Mesenteric fat pad (tissue), 1 donor: ENCODE measurements around the gene SOD2. TPM values are rescaled to one million over a fixed set of nuclear protein-coding genes. Genes with fewer than 3 reads are reported as not detected.
"Not testable (repeated sequence)": the region's sequence is repeated elsewhere in the genome, so short reads cannot be mapped to it uniquely, and the experiment has no call there.

Experiments
- DNase-seq: peaks from one replicate; pipeline ENCODE4 v3.0.0-alpha.2; 2020; ENCODE audit warnings: low spot score
- total RNA-seq: library from RNA; stranded (reverse); fragmentation: NEBNext Ultra II Directional; extraction: Animal tissue kit (Norgen Biotek cat#: 25700); gene quantifications from one replicate; pipeline ENCODE4 v1.2.1, GENCODE V29; 2021
- donor health status: DM: yes; HTN: yes; CAD: no.

The SOD2 gene
- total RNA-seq, 1 donor from 2014 or later = 1,141 TPM

DNA sequence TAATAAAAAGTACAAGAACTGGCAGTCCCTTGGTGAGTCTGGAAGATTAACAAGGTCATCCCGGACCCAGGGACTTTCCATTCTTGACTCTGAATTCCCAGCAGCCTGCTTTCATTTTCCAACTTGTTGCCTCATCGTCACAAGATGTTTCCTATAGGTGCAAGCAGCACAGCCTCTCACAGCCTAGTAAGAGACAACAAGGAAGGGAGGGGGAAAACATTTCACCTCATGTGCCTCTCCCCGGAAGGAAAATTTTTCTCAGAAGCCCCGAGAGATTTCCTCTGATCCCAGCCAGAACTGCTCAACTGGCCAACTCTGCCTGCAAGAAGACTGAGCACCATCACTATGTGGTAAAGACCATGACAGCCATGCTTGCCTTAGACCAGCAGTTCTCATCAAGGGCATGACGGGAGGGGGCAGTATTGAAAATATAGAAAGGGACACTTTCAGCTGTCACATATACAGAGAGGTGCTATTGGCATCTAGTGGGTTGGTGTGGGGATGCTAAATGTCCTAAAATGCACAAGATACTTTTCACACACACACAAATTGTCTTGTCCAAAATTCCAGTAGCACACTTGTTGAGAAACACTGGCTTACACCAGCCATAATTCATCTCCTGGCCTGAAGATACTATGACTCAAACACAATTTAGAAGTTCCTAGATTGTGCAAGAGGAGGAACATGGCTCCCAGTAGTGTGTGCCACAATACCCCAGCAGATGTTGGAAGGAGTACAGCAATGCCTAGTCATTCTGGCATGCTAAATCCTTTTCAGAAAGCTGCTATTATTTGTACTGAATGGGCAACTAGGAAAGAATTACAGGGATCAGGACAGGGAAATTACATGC lies 23.4 kb upstream of the SOD2 start:
- no peak for DNase-seq

DNA sequence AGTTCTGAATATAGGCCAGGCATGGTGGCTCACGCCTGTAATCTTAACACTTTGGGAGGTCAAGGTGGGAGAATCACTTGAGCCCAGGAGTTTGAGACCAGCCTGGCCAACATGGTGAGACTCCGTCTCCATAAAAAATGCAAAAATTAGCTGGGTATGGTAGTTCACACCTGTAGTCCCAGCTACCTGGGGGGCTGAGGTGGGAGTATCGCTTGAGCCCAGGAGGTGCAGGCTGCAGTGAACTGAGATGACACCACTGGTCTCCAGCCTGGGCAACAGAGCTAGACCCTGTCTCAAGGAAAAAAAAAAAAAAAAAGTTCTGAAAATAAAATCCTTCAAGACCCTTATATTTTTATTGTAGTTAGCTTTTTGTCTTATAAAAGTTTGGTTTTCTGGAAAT lies 22.6 kb upstream of the SOD2 start:
- DNase-seq = no peak

DNA sequence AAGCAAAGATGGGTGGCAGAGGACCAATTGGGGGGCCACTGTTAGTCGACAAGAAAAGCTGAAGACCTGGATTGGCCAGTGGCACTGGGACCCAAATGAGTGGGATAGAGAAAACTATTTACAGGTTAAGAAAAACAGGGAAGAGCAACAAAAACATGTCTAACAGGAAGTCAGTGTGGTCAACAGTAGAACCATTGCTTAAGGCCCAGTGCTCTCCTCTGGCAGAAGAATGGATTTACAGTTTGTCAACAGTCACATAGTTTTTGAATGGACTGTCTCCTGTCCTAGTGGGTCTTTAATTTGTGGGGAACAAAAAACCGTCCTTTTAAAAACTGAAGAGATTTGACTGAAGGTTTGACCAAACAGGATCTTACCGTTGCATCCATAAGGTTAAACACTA lies 22.1 kb upstream of the SOD2 start:
- no peak for DNase-seq

DNA sequence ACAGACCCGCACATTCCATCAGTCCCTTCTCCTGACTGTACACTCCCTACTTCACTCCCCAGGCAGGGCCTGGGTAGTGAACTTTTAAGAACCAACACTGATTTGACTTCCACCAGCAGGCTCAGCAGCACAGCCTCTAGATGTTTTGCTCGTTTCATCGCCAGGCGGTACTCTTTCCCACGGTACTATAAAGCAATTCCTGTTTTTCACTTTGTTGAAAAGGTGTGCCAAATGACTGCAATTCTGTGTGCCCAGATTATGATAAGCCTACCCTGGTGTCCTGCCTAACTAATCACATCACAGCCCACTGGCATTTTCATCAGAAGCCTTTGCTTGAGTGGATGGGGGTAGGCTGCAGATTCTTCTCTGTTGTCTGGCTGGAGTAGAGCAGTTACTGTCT lies 21.4 kb upstream of the SOD2 start:
- DNase-seq = no peak

DNA sequence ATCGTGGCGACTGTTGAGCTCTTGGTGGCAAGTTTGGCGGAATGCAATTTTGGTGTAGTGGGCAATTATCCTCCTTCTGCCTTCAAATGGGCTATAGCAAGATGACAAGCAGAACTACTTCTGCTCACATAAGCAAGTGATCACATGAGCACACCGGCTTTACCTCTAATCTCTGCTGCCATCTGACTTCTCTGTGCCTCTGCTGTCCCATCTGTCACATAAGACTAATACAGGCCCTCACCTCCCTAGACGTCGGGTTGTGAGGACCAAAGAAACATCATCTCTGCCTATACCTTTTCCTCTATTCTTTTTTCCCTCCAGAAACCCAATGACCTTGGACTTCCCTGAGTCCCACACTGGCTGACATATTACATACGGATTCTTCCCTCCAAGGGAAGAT lies 20.9 kb upstream of the SOD2 start:
- no peak for DNase-seq

DNA sequence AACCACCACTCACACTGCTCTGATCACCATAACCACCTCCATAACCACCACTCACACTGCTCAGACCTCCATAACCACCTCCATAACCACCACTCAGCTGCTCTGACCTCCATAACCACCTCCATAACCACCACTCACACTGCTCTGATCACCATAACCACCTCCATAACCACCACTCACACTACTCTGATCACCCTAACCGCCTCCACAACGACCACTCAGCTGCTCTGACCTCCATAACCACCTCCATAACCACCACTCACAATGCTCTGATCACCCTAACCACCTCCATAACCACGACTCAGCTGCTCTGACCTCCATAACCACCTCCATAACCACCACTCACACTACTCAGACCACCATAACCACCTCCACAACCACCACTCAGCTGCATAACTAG lies 19.3 kb upstream of the SOD2 start:
- not testable (repeated sequence) for DNase-seq

DNA sequence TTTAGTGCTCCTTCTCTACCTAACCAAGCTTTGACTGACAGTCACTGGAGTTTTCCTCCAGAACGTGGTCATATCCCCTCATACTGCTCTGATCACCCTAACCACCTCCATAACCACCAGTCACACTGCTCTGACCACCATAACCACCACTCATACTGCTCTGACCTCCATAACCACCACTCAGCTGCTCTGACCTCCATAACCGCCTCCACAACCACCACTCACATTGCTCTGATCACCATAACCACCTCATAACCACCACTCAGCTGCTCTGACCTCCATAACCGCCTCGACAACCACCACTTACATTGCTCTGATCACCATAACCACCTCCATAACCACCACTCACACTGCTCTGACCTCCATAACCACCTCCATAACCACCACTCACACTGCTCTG lies 17.6 kb upstream of the SOD2 start:
- not testable (repeated sequence) for DNase-seq

DNA sequence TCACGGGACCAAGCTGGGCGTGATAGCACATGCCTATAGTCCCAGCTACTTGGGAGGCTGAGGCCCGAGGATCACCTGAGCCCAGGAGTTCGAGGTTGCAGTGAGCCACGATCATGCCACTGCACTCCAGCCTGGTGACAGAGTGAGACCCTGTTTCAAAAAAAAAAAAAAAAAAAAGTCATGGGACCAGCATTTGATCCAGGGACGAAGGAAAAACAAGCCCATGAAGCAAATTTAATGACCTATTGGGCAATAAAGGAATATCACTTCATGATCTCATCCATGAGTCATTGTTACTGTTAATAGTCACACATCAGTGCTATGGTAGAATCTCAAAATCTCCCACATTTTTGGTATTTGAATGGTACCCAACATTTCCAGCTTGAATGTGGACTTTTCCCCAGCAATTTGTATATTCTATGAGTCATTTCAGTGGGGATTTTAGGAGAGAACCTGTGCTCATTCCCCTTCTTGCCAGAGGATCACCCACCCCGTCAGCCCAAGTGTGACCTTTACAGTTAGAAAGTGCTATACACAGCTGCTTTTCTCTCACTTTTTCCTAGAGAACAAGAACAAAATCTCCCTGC lies 8.5 kb upstream of the SOD2 start:
- DNase-seq = no peak

DNA sequence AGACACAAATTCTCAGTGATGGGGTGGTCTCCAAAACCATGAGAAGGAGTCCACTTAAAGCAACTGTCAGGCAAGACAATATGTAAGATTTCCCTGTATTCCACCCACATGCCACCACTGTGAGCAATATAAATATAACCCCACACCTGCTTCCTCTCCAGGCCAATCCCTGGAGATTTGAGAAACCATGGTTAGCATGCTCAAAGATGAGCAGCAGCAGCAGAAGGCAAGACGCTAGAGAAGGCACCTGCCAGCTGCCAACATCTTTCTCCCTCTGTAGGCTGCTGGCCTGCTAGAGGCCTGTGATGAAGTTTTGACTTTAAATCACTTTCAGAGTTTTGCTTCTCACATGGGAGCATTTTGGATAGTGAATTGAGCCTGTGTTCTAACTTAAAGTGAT lies 7.9 kb upstream of the SOD2 start:
- DNase-seq = no peak

DNA sequence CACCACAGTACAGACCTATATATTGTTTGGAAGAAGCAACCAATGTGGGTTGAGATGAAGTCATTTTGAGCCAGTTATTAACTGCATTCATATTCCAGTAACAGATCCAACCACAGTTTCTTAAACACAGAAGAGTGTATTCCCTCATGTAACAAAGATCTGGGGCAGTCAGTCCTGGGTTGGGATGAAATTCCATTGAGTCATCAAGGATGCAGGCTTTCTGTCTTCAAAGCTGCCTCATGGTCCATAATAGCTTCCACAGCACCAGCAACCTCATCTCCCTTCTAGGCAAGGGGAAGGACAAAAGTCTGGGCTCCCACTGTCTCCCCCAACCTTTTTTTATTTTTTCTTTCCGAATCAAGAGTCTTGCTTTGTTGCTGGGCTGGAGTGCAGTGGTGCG lies 2.9 kb upstream of the SOD2 start:
- no peak for DNase-seq

DNA sequence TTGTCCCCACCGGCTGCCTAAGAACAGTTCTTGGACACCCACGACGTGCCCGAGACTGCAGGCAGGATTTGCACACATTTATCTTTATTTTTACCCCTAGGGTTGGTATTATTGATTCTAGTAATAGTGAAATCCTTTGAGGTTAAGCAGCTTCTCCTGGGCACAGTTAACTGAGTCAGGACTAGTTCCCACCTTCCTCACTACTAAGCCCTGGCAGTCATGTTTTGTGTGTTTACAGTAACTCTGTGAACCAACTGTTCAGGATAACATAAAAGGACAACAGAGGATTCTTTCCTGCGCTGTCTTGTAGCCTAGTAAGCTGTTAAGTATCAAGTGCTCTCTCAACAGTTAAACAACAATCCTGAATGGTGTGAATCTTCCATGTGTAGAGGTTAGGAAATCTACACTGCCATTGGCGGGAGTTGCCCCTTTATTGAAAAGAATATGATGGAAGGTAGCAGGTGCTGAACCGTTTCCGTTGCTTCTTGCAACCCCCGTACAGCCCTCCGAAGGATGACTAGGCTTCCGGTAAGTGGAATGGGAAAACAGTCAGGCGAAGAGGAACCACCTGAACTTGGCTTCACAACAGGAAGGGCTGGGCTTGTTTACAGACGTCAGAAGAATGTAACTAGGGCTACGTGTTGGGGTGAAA lies 979 bp upstream of the SOD2 start:
- DNase-seq = no peak

DNA sequence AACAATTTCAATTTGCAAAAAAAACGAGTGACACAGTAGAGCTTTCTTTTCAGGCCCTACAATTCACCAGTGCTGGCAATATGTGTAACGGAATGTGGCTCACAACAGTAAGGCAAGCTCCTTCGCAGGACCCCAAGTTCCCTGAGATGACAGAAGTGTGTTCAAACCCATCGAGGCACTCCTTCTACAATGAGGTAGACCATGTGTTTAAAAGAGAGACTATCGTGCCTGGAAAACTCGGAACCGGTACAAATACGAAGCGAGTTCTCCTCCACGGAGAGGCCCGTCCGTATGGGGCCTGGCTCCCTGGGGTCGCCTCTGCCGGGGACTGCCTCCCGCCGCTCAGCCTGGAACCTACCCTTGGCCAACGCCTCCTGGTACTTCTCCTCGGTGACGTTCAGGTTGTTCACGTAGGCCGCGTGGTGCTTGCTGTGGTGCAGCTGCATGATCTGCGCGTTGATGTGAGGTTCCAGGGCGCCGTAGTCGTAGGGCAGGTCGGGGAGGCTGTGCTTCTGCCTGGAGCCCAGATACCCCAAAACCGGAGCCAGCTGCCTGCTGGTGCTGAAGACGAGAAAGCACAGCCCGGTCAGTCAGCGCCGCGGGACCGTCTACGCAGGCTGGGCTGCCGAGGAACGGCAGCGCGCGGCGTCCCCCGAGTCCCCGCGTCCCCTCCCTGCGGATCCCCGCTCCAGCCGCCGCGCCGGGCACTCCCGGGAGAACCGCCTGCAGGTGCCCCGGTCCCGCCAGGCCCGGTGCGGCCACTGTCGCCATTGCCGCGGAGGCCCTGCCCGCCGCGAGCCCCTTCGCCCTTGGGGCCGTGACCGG lies 526 bp downstream of the SOD2 start:
- DNase-seq = no peak

DNA sequence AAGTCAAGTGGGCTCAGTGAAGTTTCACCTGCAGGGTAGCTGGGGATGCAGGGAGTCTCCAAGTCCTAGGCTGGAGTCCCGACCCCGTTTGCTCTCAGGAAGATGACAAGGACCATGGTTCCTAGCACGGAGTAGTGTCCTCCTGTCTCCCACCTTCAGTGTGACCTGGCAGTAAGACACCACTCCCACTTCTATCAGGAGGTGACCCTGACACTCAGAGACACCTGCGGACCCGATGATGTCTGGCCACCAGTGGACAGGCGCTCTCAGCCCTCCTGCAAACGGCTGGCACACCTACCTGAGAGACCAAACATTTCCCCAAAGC lies 1.1 kb downstream of the SOD2 start:
- no peak for DNase-seq

DNA sequence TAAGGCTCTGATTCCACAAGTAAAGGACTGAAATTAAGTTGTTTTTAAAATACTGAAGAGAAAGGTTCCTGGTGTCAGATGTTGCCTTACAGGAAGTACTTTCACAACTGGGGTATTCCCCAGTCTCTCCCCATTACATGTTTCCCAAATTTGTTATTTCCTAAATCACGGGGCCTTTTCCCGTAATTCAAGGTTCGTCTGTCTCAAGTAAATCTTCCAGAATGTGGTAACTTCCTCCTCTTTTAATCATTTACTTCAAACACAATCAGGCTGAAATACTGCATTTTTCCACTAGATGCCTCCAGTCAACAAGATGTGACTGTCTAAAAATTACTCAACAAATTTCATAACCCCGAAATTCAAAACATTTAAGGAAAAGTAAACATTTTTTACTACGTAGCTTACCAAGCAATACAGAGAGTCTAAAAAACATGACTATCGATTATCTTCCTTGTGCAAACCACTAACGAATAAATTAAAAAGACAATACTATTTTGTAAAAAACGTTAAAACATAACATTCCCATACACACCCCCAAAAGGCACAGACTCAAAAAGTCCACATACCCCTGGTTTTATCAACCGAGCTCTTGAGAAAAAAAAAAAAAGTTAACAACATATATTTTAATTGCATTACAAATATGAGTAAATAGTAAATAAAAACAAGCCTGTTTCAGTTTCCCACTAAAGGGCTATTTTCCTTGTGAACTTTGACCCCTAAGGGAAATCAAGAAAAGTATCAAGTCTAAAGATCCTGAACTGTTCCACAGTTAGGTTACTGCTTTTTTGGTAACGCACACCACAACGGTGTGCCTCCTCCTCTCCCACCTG lies 1.7 kb downstream of the SOD2 start:
- no peak for DNase-seq

DNA sequence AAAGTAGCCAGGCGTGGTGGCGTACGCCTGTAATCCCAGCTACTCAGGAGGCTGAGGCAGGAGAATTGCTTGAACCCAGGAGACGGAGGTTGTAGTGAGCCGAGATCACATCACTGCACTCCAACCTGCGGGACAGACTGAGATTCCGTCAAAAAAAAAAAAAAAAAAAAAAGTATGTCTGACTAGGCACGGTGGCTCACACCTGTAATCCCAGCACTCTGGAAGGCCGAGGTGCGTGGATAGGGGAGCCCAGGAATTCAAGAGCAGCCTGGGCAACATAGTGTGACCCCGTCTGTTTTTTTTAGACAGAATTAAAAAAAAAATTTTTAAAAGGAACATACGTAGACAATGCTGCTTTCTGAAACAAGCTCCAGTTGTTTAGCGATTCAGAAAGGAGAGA lies 2.9 kb downstream of the SOD2 start:
- DNase-seq = not testable (repeated sequence)

DNA sequence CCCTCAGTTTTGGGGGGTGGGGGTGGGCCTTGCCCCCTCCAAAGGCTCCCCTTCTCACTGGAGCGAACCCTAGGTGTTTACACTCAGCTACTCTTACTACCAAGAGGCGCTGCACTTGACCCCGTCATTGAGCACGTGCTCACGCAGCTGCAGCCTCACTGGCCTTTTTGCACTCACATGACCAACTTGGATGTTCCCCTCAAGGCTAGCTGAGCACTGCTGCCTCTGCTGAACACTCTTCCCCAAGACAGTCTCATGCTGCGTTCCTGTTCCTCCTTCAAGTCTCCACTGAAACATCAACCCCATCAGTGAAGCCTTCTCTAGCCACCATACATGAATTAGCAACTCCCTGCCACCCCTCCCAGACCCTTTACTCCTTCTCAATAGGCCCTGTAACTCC lies 4.0 kb downstream of the SOD2 start:
- no peak for DNase-seq

DNA sequence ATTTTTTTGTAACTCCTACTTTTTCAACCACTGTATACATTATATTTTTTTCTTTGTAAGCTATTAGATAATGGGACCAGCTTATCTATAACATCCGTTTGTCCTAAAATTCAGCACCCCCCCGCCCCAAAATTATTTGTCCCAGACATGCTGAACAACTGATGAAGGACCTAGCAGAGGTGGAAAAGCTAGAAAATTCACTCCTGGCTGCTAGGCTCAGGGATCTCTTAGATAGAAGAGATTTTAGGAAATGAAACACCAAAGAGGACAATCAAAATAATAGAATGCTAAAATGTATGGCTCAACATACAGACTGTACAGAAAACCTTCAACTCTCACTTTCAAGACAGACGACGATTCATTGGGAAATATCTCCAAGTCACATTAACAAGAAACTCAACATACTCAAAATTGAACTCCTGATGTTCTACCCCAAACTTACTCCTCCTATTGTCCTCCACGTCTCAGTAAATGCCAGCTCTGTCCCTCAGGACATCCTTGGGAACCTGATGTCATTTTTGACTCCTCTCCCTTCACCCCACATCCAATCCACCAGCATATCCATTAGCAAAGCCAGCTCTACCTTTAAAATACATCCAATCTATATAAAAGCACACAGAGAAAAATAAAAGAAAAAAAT lies 4.7 kb downstream of the SOD2 start:
- DNase-seq = no peak

DNA sequence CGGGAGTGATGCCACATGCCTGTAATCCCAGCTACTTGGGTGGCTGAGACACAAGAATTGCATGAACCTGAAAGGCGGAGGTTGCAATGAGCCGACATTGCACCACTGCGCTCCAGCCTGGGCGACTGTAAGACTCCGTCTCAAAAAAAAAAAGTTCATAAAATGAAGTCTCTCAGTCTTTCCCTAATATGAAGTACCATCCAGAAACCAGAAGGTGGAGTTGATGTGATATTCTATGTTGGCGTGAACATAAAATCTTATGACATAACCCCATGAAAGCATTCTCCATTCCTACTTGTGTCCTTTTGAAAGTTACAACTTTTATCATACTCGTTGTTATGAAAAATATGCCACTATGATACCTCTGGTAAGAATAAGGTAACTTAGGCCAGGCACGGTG lies 5.7 kb downstream of the SOD2 start:
- DNase-seq = no peak

DNA sequence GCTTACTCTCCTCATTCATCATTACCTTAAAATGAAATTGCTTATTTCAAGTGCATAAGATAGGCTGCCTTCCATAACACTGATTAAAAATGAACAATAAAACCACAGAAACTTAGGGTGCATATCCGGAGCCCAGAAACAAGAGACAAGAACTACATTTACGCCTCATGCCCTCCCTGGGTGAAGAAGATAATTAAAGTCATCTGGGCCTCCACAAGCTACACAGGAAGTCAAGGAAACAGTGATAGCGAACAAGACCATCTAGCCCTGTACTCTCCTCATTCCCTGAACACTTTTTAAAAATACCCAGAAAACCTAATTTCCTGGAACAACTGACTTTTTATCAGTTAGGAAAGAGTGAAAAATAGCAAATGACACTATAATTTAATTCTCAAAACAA lies 6.3 kb downstream of the SOD2 start:
- no peak for DNase-seq

DNA sequence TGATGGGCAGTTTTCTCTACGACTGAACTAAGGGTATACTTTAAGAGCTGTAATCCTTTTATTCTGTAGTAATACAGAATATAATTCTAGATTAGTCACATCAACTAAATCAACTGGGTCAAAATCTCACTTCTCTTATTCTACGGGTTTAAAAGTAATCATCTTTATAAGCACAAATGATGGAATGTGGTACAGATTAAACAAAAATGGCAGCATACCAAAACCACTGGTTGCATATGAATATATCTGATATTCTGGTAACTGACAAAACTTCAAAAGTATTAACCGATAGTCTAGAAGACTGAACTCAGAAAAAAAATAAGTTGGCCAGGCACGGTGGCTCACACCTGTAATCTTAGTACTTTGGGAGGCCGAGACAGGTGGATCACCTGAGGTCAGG lies 7.0 kb downstream of the SOD2 start:
- no peak for DNase-seq

DNA sequence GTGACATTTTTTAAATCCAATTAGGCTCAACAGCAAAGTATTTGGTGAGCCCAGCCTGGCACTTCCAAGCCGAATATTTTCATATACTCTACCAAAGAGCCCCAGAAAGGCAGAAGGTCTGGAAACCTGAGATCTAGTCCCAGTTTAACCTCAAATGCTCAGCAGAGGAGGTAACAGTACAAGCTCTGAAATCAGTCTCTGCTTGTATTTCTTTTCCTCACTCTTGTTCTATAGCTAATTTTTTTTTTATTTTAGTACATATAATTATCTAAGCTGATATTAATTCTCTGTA lies 9.1 kb downstream of the SOD2 start:
- DNase-seq = no peak
